GM21447 (cell line): ENCODE results near the gene VAMP3.
"Not testable (repeated sequence)": the region's sequence is repeated elsewhere in the genome, so short reads cannot be mapped to it uniquely, and the experiment has no call there.

ENCODE experiments used
- ATAC-seq: cut with Tn5 transposase; IDR thresholded peaks from one replicate; pipeline ENCODE4 v1.9.1; 2021; ENCODE audit not compliant: unreplicated experiment

The VAMP3 gene

DNA sequence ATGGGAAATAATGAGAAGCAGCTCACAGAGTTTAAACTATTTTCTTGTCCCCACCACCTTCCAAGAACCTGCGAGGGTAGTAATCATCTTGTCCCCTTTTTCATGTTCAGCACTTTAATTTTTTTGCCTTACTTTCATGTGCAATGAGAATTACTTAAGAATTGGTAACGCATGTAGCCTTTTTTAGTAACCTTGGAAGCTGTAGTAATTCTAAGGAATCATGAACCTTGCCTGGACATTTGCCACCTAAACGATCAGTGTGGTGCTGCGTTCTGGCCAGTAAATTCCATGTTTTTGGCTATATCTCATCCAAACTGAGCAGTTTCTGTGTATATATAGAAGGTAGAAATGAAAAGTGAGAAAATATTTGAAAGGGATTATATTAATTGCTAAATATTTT, 3.9 kb upstream of the VAMP3 start:
- no peak for ATAC-seq

DNA sequence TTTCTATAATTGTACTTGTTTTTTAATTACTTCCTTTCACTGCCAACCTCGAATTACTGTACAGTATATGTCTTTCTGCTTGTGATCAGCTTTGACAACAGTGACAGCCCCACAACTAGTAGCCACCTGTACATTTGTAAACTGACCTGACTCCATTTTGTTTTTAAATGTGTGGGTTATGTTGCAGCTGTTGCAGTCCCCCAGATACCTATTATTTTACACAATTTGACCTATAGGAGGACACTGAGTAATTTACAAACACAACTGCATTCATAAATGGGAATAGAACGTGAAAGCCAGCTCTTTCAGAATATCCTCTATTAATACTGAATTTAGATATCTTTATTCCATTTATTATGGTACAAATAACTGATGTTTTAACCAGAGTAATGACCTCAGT, 2.5 kb upstream of the VAMP3 start:
- ATAC-seq = no peak

- no peak for ATAC-seq
These were observed 1.3 kb upstream of the VAMP3 start for GRCh38 chr1:7769673-7770412.

GRCh38 chr1:7770669-7770996, 463 bp upstream of the VAMP3 start:
- peak; percentile 16 for ATAC-seq

DNA sequence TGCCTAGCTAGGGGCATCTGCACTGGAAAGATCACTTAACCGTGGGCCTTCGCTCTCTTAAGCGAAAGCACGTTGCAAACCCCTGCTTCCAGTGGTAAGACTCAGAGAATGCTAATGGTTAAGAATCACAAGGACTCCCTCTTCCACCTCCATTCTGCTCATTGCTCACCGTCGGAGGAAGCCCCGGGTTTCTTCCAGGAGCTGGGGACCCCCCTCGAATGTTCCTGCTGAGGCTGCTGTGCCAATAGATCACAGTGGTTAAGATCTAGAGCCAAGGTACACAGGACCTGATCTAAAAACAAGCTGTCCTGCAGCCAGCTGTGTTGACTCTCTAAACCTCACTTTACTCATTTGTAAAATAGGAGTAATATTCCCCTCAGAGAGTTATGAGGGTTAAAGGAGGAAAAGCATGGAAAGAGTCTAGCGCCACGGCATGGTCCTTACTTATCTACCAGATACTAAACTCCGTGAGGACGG, 765 bp downstream of the VAMP3 start:
- ATAC-seq = peak; percentile 14

DNA sequence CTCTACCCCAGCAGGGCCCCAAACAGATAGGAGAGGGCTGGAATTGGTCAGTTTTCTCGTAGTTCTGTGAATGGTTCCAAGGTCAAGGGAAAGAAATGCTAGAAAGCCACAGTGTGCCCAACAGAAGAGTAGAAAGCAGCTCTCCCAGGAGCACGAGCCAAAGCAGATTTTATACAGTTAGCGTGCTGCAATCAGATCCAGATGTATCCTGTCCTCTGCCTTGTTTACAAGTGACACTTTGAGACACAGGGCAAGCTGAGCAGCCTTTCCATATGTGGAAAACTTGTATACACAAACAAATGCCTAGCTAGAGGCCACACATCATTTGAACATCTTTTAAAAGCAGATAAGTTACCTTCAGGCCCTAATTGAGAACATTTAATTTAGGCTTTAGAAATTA, 6.5 kb downstream of the VAMP3 start:
- no peak for ATAC-seq

- ATAC-seq = no peak
These were observed 7.1 kb downstream of the VAMP3 start for GRCh38 chr1:7778133-7778628.

DNA sequence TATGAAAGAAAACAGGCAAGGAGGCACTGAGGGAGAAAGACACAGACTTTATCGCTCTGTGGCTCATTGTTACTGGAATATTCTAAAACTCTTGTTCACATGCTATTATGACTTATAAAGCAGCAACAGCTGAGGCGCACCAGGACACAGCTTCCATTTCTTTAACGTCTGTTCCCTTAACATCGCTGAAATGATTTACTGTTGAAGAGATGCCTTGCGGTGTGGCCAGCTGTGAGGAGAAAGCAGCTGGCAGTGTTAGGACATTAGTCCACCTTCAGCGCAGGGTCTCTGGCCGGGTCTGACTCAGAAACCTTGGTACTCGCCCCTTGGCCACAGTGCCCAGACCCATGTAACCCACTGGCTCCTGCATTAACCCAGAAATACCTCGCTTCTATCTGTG, 9.9 kb downstream of the VAMP3 start:
- no peak for ATAC-seq

DNA sequence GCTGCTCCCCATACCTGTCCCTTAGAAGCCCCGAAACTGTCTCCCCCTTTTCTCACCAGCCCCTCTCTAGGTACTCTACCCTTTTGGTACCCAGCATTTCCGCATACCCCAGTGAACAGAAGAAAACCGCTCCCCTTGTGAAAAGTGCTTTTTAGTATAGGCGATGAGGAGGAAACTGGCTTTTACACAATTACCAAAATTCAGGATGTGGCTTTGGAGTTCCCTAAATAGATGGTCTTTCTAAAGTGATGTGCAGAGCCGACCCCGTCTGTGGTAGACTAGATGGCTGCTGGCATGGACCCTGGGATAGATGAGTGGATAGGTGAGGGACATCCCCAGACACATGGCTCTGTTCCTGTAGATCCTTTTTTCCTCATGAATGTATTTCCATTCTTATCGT, 10.4 kb downstream of the VAMP3 start:
- no peak for ATAC-seq

DNA sequence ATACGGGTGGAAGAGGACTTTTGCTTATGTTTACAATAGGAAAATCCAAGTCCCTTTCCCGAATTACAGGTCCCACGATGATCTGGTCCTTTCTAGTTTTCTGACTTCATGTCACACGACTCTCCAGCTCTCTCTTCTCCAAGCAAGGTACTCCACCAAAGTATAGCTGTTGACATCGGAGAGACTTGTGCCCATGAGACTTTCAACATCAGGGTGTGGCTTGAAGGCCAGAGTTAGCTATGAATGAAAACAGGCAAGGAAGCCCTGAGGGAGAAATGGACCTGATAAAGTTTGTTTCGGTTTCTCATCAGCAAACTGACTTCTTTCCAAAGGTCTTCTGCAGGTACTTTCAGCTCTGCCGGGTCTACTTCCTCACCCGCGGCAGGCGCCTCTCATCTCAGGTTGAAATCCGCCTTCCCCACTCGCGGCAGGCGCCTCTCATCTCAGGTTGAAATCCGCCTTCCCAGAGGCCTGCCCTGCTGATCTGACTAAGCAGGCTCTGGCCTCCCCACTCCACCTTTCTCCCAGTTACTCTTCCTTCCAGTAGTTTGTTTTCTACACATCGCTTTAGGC, 10.9 kb downstream of the VAMP3 start:
- ATAC-seq = no peak

DNA sequence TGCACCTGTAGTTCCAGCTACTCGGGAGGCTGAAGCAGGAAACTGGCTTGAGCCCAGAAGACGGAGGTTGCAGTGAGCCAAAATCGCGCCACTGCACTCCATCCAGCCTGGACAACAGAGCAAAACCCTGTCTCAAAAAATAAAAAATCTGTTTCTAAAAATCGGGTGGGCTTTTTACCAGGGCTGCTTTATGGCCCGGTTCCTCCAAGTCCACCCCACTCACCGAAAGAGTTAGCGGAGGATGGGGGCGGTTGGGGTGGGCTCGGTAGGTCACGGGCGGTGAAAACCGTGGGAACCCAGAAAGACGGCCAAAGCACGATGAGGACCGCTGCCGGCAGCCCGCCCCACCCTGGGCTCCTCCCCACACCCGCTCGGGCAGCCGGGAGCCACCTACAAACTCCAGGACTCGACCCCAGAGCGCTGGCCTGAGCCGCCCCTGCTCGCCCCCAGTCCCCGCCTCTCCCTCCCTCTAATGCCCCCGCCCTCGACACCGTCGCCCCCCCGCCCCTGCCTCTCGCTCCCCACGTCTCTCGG, 12.1 kb downstream of the VAMP3 start:
- no peak for ATAC-seq

GRCh38 chr1:7783826-7784491, 12.9 kb downstream of the VAMP3 start, which contains the start of gene PER3:
Gene PER3, plus strand, starts transcription at chr1:7784291. Its CDS starts 587 bp downstream, at chr1:7784878.
- ATAC-seq = peak; percentile 87

- no peak for ATAC-seq
These were observed 13.5 kb downstream of the VAMP3 start for GRCh38 chr1:7784492-7785071.

DNA sequence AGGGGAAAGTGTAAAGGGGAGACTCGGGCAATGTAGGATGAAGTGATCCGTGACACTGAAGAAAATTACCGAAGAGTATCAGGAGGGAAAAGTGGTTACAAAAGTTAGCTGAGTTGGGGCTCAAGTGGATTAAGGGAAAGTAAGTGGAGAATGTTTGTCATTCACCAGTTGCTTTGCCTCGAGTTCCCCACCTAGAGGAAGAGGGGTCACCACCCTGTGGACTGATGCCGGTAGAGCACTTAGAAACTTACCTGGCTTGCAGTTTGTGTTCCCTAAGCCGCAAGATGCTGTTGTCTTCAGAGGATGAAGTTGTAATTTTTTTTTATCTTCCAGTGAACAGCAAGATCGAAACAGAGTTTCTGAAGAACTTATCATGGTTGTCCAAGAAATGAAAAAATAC, 14.0 kb downstream of the VAMP3 start:
- ATAC-seq = no peak

GRCh38 chr1:7786795-7787194, 15.7 kb downstream of the VAMP3 start:
- no peak for ATAC-seq

- ATAC-seq = no peak
These were observed 18.7 kb downstream of the VAMP3 start for GRCh38 chr1:7789828-7790227.

GRCh38 chr1:7791027-7791426, 19.9 kb downstream of the VAMP3 start:
- ATAC-seq = not testable (repeated sequence)

GRCh38 chr1:7795406-7795805, 24.3 kb downstream of the VAMP3 start:
- no peak for ATAC-seq

GRCh38 chr1:7805460-7805859, 34.4 kb downstream of the VAMP3 start:
- ATAC-seq = no peak

- ATAC-seq = no peak
These were observed 37.3 kb downstream of the VAMP3 start for GRCh38 chr1:7808253-7808844.

DNA sequence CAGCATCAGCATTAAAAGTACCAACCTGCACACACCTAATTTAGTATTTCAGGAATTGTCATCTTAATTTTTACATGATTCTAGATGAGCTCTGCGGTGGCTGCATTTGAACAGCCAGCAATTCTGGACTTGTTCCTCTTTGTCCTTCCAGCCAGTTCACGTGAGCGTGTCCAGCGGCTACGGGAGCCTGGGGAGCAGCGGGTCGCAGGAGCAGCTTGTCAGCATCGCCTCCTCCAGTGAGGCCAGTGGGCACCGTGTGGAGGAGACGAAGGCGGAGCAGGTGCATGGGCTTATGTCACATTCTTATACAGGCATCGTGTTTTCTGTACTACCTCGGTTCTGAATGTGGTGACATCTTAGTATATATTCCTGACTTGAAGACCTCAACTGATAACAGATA, 38.6 kb downstream of the VAMP3 start:
- no peak for ATAC-seq
